GM13977 (cell line): Measurements from ENCODE around the gene MAML3.

ENCODE experiments used
- DNase-seq: peaks from one replicate; pipeline ENCODE4 v3.0.0; 2012; ENCODE audit warnings: low spot score
- CTCF ChIP-seq: IDR thresholded peaks from 2 replicates; pipeline ENCODE4 v1.5.1; 2012; ENCODE audit warnings: mild to moderate bottlenecking, control low read depth; ENCODE audit not compliant: insufficient read depth; ENCODE audit errors: extremely low read depth, missing control alignments
- in situ Hi-C: fragments of 300-500 bp; cut with MboI; formaldehyde crosslinking; loops from one replicate; pipeline ENCODE4 v1.12.0; 2022; ENCODE audit warnings: low sequenced_read_pairs, low pct_unique_long_range_greater_than_20kb, mixed read lengths, inconsistent platforms; ENCODE audit not compliant: unreplicated experiment

The MAML3 gene

GRCh38 chr4:140096483-140096861 is 57.5 kb downstream of the MAML3 start:
- no peak for TF ChIP-seq CTCF
- in situ Hi-C loops: no loop called here

GRCh38 chr4:140095694-140096482 is 58.1 kb downstream of the MAML3 start:
- peak; percentile 9 for DNase-seq

More at GRCh38 chr4:140096483-140096861, 57.5 kb downstream of the MAML3 start:
- DNase-seq: no peak

GRCh38 chr4:140094438-140095420 is 59.3 kb downstream of the MAML3 start:
- no peak for TF ChIP-seq CTCF
- DNase-seq: no peak
- in situ Hi-C loops: no loop called here

More at GRCh38 chr4:140095694-140096482, 58.1 kb downstream of the MAML3 start:
- TF ChIP-seq CTCF: no peak
- in situ Hi-C loops: no loop called here

GRCh38 chr4:140092094-140092851 is 61.7 kb downstream of the MAML3 start:
- no peak for DNase-seq
- TF ChIP-seq CTCF: no peak
- in situ Hi-C loops: no loop called here

- no peak for DNase-seq
- no peak for TF ChIP-seq CTCF
- in situ Hi-C loops: no loop called here
Observed at GRCh38 chr4:140091305-140091704, 62.7 kb downstream of the MAML3 start.

- no peak for TF ChIP-seq CTCF
- in situ Hi-C loops: no loop called here
- no peak for DNase-seq
Observed at GRCh38 chr4:140090215-140090731, 63.7 kb downstream of the MAML3 start.
